HG02973 (cell line): ENCODE measurements around the gene DAB2.
"Not testable (repeated sequence)": the region's sequence is repeated elsewhere in the genome, so short reads cannot be mapped to it uniquely, and the experiment has no call there.

Experiments
- ATAC-seq: cut with Tn5 transposase; IDR thresholded peaks from one replicate; pipeline ENCODE4 v1.9.1; 2021; ENCODE audit warnings: moderate library complexity; ENCODE audit not compliant: unreplicated experiment

Gene DAB2

GRCh38 chr5:39352170-39352569 lies 72.6 kb downstream of the DAB2 start:
- no peak for ATAC-seq

GRCh38 chr5:39349484-39349883 lies 75.3 kb downstream of the DAB2 start:
- ATAC-seq = no peak

- ATAC-seq = no peak
Measured at GRCh38 chr5:39342460-39342859, 82.3 kb downstream of the DAB2 start.

- ATAC-seq = no peak
Measured at GRCh38 chr5:39341896-39342295, 82.9 kb downstream of the DAB2 start.

- no peak for ATAC-seq
Measured at GRCh38 chr5:39340506-39340905, 84.3 kb downstream of the DAB2 start.

- ATAC-seq = no peak
Measured at GRCh38 chr5:39337252-39337915, 87.4 kb downstream of the DAB2 start.

- ATAC-seq = not testable (repeated sequence)
Measured at GRCh38 chr5:39334296-39334695, 90.5 kb downstream of the DAB2 start.

GRCh38 chr5:39333104-39333503 lies 91.7 kb downstream of the DAB2 start:
- no peak for ATAC-seq

- ATAC-seq = no peak
Measured at GRCh38 chr5:39331861-39332381, 92.9 kb downstream of the DAB2 start.

GRCh38 chr5:39328731-39329130 lies 96.0 kb downstream of the DAB2 start:
- no peak for ATAC-seq

GRCh38 chr5:39323542-39323941 lies 101.2 kb downstream of the DAB2 start:
- ATAC-seq = no peak
